ENCODE results near the gene OCA2. TPM values are rescaled to one million over a fixed set of nuclear protein-coding genes. Genes with fewer than 3 reads are reported as not detected.

OCA2 gene
- total and polyA plus RNA-seq, 2 of the 4 experiments (the other 2 are of a cell fraction) = under 0.01 to 0.03 TPM

DNA sequence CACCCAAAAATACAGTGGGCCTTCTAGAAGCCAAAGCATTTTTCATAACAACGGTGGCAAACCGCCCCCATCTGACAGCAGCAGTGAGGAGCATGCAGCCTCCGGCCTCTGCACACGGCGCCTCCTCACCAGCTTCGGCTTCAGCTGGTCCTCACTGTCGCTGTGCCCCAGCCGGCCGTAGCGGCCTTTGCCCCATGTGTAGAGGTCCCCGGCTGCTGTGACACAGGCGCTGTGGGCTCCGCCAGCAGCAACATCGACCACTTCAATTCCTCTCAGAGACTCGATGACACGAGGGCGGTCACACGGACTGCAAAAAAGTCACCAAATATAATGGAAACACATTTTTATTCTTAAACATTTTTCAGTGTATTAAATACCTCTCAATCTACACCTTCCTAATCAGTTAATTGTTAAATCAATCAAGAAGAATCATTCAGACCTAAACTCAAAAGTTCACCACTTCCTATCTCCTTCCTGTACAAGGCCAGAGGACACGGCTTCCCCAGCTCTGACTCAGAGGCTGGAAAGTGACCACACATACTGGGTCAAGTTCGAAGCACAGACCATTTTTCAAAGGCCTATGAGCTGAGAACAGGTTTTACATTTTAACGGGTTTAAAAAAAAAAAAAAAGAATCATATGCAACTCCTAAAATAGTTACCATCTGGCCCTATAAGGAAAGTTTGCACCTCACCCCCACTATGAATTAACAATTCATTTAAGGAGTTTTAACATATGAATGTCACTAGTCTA is 33.6 kb upstream of the OCA2 start:
- Histone ChIP-seq H3K9me3 (ENCODE audit: control insufficient read depth, insufficient read depth, low read length) (no peaks in the 10 kb centered on the region), H3K56ac (ENCODE audit: extremely low read depth, insufficient read depth, low read length) (no peak overlapping the region), H3K9me1 (ENCODE audit: insufficient read depth, low read length) (peaks cover 5% of the 10 kb centered on the region; the same call in 1 of the 2 replicates), H2BK120ac (ENCODE audit: low read depth, low read length) (0 out of 2 replicates have a peak overlapping the region, but pooled peaks have one; percentile 9), H3K4me1 (ENCODE audit: control insufficient read depth, insufficient read depth, low read length) (peaks cover 9% of the 10 kb centered on the region), H3K14ac (replicated peaks; ENCODE audit: low read depth, low read length) (0 out of 2 replicates have a peak overlapping the region, but pooled peaks have one; percentile 14), H3K79me1 (ENCODE audit: low read depth in 1 of 2, low read length in 2 of 2) (peaks cover 3% of the 10 kb centered on the region in 2 experiments; a peak in 1 of 4 replicates), H3K27ac (ENCODE audit: insufficient read depth, low read length) (no peak overlapping the region), H3K18ac (ENCODE audit: low read depth, low read length) (no peak overlapping the region), H3K23ac (ENCODE audit: low read depth, low read length) (no peak overlapping the region), H4K91ac (ENCODE audit: insufficient read depth, low read depth, low read length) (no peak overlapping the region; the same call in 1 of the 2 replicates), H4K20me1 (ENCODE audit: insufficient read depth, low read length) (no peaks in the 10 kb centered on the region; the same call in 1 of the 2 replicates), H2AK5ac (ENCODE audit: low read depth, low read length) (peak overlapping the region; percentile 15; the same call in 1 of the 2 replicates), H3K4me2 (ENCODE audit: low read depth, low read length) (no peak overlapping the region), H4K5ac (ENCODE audit: low read depth, low read length) (no peak overlapping the region), H3K4me3 (ENCODE audit: insufficient read depth, low read depth, low read length) (no peak overlapping the region), H2BK5ac (ENCODE audit: low read depth, low read length, poor library complexity, severe bottlenecking) (peak overlapping the region; percentile 9), H2AK9ac (replicated peaks; ENCODE audit: low read depth, low read length, poor library complexity) (peak overlapping the region; percentile 11), H3K27me3 (ENCODE audit: control insufficient read depth, insufficient read depth, low read length) (no peaks in the 10 kb centered on the region), H2BK20ac (ENCODE audit: low read depth, low read length) (no peak overlapping the region), H2BK15ac (ENCODE audit: low read depth, low read length) (no peak overlapping the region), H2AFZ (replicated peaks; ENCODE audit: low read length, poor library complexity) (no peak overlapping the region), H3K36me3 (ENCODE audit: control insufficient read depth, insufficient read depth, low read length) (peaks cover 32% of the 10 kb centered on the region), H3K9ac (ENCODE audit: low read depth, low read length) (no peak overlapping the region), H4K8ac (ENCODE audit: low read depth in 2 of 2, low read length in 2 of 2) (no peak overlapping the region), H3K4ac (ENCODE audit: low read depth, low read length) (no peak overlapping the region)
- ATAC-seq (ENCODE audit: low read depth) (peak; percentile 83), DNase-seq (peak; percentile 68)
- peak; percentile 21; the same call in 1 of the 2 replicates for TF ChIP-seq FOS (IDR thresholded peaks at IDR 0.05; ENCODE audit: low read depth, low read length)
- TF ChIP-seq, protein P1, sequence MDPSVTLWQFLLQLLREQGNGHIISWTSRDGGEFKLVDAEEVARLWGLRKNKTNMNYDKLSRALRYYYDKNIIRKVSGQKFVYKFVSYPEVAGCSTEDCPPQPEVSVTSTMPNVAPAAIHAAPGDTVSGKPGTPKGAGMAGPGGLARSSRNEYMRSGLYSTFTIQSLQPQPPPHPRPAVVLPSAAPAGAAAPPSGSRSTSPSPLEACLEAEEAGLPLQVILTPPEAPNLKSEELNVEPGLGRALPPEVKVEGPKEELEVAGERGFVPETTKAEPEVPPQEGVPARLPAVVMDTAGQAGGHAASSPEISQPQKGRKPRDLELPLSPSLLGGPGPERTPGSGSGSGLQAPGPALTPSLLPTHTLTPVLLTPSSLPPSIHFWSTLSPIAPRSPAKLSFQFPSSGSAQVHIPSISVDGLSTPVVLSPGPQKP (IDR thresholded peaks at IDR 0.05; ENCODE audit: borderline replicate concordance, low read depth, low read length) = no peak
- POLR2A ChIA-PET (ENCODE audit: unreplicated experiment) = no interaction called here
- intact Hi-C loops (cut with micrococcal nuclease) (no loop called here), in situ Hi-C loops (cut with MboI; ENCODE audit: low sequenced_read_pairs) (no loop called here), dilution Hi-C loops (cut with HindIII; ENCODE audit: low sequenced_read_pairs, unreplicated experiment) (no loop called here)
- CTCF ChIA-PET = interaction anchor here (0.7 to 1.2 kb wide), 2 partner anchors 9 to 11 kb away, joined by 3 read pairs; no protein-coding TSS in a partner anchor
- 87% methylated on average over 15 of the region's 21 CpGs; no CpG with 5 or more reads in 1 of the 2 experiments for WGBS, 2 experiments (ENCODE audit: extremely low coverage in 2 of 2, insufficient read length in 1 of 2)
- no TSS peak for BruUV-seq (replicated peaks)

All from IMR-90 (cell line).